ENCODE measurements around the gene PLPP7. TPM values are rescaled to one million over a fixed set of nuclear protein-coding genes. Genes with fewer than 3 reads are reported as not detected.
"Not testable (repeated sequence)": the region's sequence is repeated elsewhere in the genome, so short reads cannot be mapped to it uniquely, and the experiment has no call there.

Gene PLPP7
- total RNA-seq (2014; rRNA removed; shearing (Covaris generic)) = not detected in 2 replicates

GRCh38 chr9:131289301-131290035 is at the start of gene PLPP7:
PLPP7 (plus strand) TSS chr9:131289723; CDS start chr9:131289998, 275 bp downstream.
- DNase-seq (ENCODE audit: low spot score) = no peak

- no peak for DNase-seq (ENCODE audit: low spot score)
These were observed 49.2 kb upstream of the PLPP7 start for GRCh38 chr9:131240047-131240921.

GRCh38 chr9:131244331-131244730 is 45.2 kb upstream of the PLPP7 start:
- DNase-seq (ENCODE audit: low spot score) = not testable (repeated sequence)

GRCh38 chr9:131246618-131247017 is 42.9 kb upstream of the PLPP7 start:
- DNase-seq (ENCODE audit: low spot score) = no peak

GRCh38 chr9:131252120-131252519 is 37.4 kb upstream of the PLPP7 start:
- DNase-seq (ENCODE audit: low spot score) = no peak

GRCh38 chr9:131253891-131254491 is 35.5 kb upstream of the PLPP7 start:
- no peak for DNase-seq (ENCODE audit: low spot score)

GRCh38 chr9:131254626-131255025 is 34.9 kb upstream of the PLPP7 start:
- no peak for DNase-seq (ENCODE audit: low spot score)

- DNase-seq (ENCODE audit: low spot score) = no peak
These were observed 33.8 kb upstream of the PLPP7 start for GRCh38 chr9:131255676-131256197.

- DNase-seq (ENCODE audit: low spot score) = no peak
These were observed 32.1 kb upstream of the PLPP7 start for GRCh38 chr9:131257266-131258025.

GRCh38 chr9:131258186-131258585 is 31.3 kb upstream of the PLPP7 start:
- DNase-seq (ENCODE audit: low spot score) = no peak

- DNase-seq (ENCODE audit: low spot score) = no peak
These were observed 30.7 kb upstream of the PLPP7 start for GRCh38 chr9:131258698-131259431.

- DNase-seq (ENCODE audit: low spot score) = no peak
These were observed 30.1 kb upstream of the PLPP7 start for GRCh38 chr9:131259432-131259898.

- DNase-seq (ENCODE audit: low spot score) = no peak
These were observed 29.5 kb upstream of the PLPP7 start for GRCh38 chr9:131259916-131260597.

- no peak for DNase-seq (ENCODE audit: low spot score)
These were observed 28.6 kb upstream of the PLPP7 start for GRCh38 chr9:131260751-131261452.

- DNase-seq (ENCODE audit: low spot score) = no peak
These were observed 27.0 kb upstream of the PLPP7 start for GRCh38 chr9:131262327-131263032.

GRCh38 chr9:131263033-131263343 is 26.5 kb upstream of the PLPP7 start:
- DNase-seq (ENCODE audit: low spot score) = not testable (repeated sequence)

- no peak for DNase-seq (ENCODE audit: low spot score)
These were observed 25.8 kb upstream of the PLPP7 start for GRCh38 chr9:131263701-131264100.

GRCh38 chr9:131264231-131264630 is 25.3 kb upstream of the PLPP7 start:
- no peak for DNase-seq (ENCODE audit: low spot score)
